Measurements from ENCODE around the gene TNRC6B.

DNA sequence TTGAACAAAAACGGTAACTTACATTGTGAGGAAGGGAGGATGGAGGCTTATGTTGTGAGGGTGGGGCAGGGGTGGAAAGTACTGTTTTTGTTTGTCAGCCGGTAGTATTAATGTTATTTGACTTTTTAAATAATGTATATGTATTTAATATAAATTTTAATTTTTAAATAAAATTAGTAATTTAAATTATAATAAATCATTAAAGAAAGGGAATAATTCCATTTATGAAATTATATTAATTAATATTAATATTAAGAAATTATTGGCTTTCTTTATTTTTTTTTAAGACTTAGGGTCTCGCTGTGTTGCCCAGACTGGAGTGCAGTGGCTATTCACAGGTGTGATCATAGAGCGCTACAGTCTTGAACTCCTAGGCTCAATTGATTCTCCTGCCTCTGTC is 24.0 kb upstream of the TNRC6B start:
- TF ChIP-seq, protein P1, sequence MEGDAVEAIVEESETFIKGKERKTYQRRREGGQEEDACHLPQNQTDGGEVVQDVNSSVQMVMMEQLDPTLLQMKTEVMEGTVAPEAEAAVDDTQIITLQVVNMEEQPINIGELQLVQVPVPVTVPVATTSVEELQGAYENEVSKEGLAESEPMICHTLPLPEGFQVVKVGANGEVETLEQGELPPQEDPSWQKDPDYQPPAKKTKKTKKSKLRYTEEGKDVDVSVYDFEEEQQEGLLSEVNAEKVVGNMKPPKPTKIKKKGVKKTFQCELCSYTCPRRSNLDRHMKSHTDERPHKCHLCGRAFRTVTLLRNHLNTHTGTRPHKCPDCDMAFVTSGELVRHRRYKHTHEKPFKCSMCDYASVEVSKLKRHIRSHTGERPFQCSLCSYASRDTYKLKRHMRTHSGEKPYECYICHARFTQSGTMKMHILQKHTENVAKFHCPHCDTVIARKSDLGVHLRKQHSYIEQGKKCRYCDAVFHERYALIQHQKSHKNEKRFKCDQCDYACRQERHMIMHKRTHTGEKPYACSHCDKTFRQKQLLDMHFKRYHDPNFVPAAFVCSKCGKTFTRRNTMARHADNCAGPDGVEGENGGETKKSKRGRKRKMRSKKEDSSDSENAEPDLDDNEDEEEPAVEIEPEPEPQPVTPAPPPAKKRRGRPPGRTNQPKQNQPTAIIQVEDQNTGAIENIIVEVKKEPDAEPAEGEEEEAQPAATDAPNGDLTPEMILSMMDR (IDR thresholded peaks at IDR 0.05): no peak
- no peak for TF ChIP-seq POLR2A (IDR thresholded peaks at IDR 0.05)

Measured in lower leg skin (tissue), 3 donors.